Ovary (tissue), 9 donors: ENCODE results near the gene TARS2. TPM values are rescaled to one million over a fixed set of nuclear protein-coding genes. Genes with fewer than 3 reads are reported as not detected.
A peak's percentile ranks its signal among the peaks of the same experiment; 100 is the strongest.

Source experiments
- DNase-seq, 5 donors: peaks; one replicate each; pipeline ENCODE4 v3.0.0-alpha.2; 2019 to 2020
- H3K27ac ChIP-seq, 2 donors: fragments of 200-600 bp; one replicate each; pipeline versions ENCODE4 v1.5.1 to v1.8.0; 2019 to 2022
- H3K27me3 ChIP-seq: fragments of 200-600 bp; one replicate; pipeline ENCODE4 v1.8.0; 2022
- H3K36me3 ChIP-seq: fragments of 200-600 bp; sonication (generic); one replicate; pipeline ENCODE4 v1.5.1; 2019
- H3K4me1 ChIP-seq: one replicate; pipeline ENCODE4 v1.8.1; 2013; ENCODE audit warnings: mild to moderate bottlenecking, moderate library complexity; ENCODE audit not compliant: insufficient read depth
- H3K4me3 ChIP-seq: fragments of 200-600 bp; sonication (generic); one replicate; pipeline ENCODE4 v1.5.1; 2017
- H3K9me3 ChIP-seq, 2 donors: fragments of 200-600 bp in 1 of 2; sonication (generic) in 1 of 2; one replicate each; pipeline versions ENCODE4 v1.5.1 to v1.8.1; 2013 to 2019; ENCODE audit warnings: mild to moderate bottlenecking in 1 of 2, moderate library complexity in 1 of 2
- EP300 ChIP-seq: sonication (generic); formaldehyde crosslinking; IDR thresholded peaks from one replicate; pipeline ENCODE4 v1.6.1; 2017; ENCODE audit warnings: antibody characterized with exemption
- POLR2A ChIP-seq: fragments of 450-650 bp; IDR thresholded peaks from one replicate; pipeline ENCODE4 v1.6.1; 2017; ENCODE audit warnings: antibody characterized with exemption, mild to moderate bottlenecking, moderate library complexity
- WGBS, 3 donors: extraction: QIAGEN DNeasy Blood & Tissue Kit in 1 of 3; methylation state at CpG; one replicate each; pipeline versions ENCODE4 v1.1.5 to v1.1.7; 2013 to 2017; 5-methylcytosine and 5-hydroxymethylcytosine counted together
- intact Hi-C, 4 donors: fragments of 100-400 bp; cut with DNase I; formaldehyde crosslinking; loops; one replicate each; pipeline versions ENCODE4 v1.11.0 to v1.15.1; 2022 to 2023
- polyA plus RNA-seq, 2 donors: library from polyadenylated mRNA; stranded (reverse); fragments of 200-250 nt in 1 of 2; fragments of 350-450 nt in 1 of 2; fragmentation: Illumina TruSeq in 1 of 2; extraction: RNeasy Lipid Tissue Mini Kit (QIAGEN cat#74804) in 1 of 2; gene quantifications; one replicate each; pipeline ENCODE4 v1.2.3, GENCODE V29; 2013 to 2014
- total RNA-seq, 7 donors: library from RNA; depleted of rRNA in 2 of 7; stranded (reverse); fragments of >200 nt in 2 of 7; fragmentation: NEBNext Ultra II Directional in 3 of 7; extraction: Animal tissue kit (Norgen Biotek cat#: 25700) in 3 of 7; gene quantifications; one replicate each; pipeline versions ENCODE4 v1.1.0 to v1.2.4, GENCODE V29; 2016 to 2023
- TF ChIP-seq, protein P1 (sequence below), 3 donors: fragments of 450-650 bp in 2 of 3; fragments of 200-600 bp in 1 of 3; IDR thresholded peaks; one replicate each; pipeline versions ENCODE4 v1.5.1 to v1.8.0; 2016 to 2022; ENCODE audit warnings: antibody characterized with exemption in 3 of 3, mild to moderate bottlenecking in 1 of 3
- donor health status: DM: no; HTN: no; CAD: no; lungs with moderate emphysema.
- donor health status: DM: no; HTN: no; CAD: no.
- donor health status: Bipolar disorder and iron deficiency.
- donor health status: DM: yes; HTN: yes; CAD: no.
- donor health status: DM: no; HTN: no; CAD: no.
- donor health status: DM: yes; HTN: yes; CAD: no.

TARS2 gene
- total and polyA plus RNA-seq, 9 donors, result 8.0 to 24.3 (median 17.2) TPM

DNA sequence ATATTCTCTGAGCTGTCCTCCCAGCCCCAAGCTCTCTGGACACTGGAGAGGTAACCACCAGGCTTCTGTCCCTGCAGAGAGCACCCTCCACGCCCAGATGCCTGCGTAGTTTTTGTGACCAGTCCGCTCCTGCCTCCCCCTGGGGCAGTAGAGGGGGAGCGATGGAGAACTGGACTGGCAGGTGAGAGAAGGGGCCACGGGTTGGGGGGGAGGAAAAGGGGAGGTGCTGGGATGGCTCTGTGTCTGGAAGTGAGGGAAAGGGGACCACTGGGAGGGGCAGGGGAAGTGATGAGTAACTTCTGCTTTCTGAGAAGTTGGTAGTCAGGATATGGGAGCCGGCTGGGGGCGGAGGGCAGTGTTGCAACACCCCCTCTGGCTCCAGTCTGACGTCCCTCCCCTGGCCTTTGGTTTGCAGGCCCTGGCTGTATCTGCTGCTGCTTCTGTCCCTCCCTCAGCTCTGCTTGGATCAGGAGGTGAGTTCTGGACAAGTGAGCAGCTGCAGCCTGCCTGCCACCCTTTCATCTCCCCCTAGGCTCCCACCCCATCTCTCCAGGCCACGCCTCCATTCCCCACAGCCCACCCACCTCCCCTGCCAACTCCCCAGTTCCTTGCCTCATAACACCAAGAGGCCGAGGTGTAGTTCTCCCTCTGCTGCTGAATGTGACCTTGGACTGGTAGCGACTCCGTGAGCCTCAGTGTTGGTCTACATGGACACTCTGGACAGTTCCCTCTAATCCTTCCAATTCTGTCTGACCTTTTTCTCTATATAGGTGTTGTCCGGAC, 65.1 kb downstream of the TARS2 start:
- DNase-seq, result peak; percentile 89 to 97 (median 90)
- H3K4me1 ChIP-seq, result peaks cover 16% of the 10 kb centered on the region
- intact Hi-C loops, result loop anchor here in 3 of 4 donors (10.0 kb wide), 3 partner anchors 72 to 262 kb away; partner anchors contain the start of genes ENSA (in 1 of the 3) and GOLPH3L (in 1 of the 3)
- TF ChIP-seq POLR2A (peak; percentile 43), EP300 (peak; percentile 97)
- TF ChIP-seq, protein P1, sequence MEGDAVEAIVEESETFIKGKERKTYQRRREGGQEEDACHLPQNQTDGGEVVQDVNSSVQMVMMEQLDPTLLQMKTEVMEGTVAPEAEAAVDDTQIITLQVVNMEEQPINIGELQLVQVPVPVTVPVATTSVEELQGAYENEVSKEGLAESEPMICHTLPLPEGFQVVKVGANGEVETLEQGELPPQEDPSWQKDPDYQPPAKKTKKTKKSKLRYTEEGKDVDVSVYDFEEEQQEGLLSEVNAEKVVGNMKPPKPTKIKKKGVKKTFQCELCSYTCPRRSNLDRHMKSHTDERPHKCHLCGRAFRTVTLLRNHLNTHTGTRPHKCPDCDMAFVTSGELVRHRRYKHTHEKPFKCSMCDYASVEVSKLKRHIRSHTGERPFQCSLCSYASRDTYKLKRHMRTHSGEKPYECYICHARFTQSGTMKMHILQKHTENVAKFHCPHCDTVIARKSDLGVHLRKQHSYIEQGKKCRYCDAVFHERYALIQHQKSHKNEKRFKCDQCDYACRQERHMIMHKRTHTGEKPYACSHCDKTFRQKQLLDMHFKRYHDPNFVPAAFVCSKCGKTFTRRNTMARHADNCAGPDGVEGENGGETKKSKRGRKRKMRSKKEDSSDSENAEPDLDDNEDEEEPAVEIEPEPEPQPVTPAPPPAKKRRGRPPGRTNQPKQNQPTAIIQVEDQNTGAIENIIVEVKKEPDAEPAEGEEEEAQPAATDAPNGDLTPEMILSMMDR (IDR thresholded peaks at IDR 0.05), result no peak
- H3K9me3 ChIP-seq, result no peaks in the 10 kb centered on the region
- 21 to 24% (median 23%) methylated on average over 13 of the region's 13 CpGs for WGBS, 3 donors
- H3K36me3 ChIP-seq, result no peaks in the 10 kb centered on the region
- H3K27ac ChIP-seq, result peak overlapping the region; percentile 85 to 89
- no peak overlapping the region for H3K4me3 ChIP-seq
- H3K27me3 ChIP-seq, result no peaks in the 10 kb centered on the region

DNA sequence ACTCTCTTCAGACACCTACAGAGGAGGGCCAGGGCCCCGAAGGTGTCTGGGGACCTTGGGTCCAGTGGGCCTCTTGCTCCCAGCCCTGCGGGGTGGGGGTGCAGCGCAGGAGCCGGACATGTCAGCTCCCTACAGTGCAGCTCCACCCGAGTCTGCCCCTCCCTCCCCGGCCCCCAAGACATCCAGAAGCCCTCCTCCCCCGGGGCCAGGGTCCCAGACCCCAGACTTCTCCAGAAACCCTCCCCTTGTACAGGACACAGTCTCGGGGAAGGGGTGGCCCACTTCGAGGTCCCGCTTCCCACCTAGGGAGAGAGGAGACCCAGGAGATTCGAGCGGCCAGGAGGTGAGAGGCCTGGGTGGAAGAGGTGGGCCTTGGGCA, 65.7 kb downstream of the TARS2 start:
- Histone ChIP-seq H3K4me3 (no peak overlapping the region), H3K27ac (peak overlapping the region; percentile 85 to 89), H3K27me3 (no peaks in the 10 kb centered on the region), H3K9me3 (no peaks in the 10 kb centered on the region), H3K36me3 (no peaks in the 10 kb centered on the region), H3K4me1 (peaks cover 16% of the 10 kb centered on the region)
- intact Hi-C loops, result loop anchor here in 3 of 4 donors (10.0 kb wide), 3 partner anchors 72 to 262 kb away; partner anchors contain the start of genes ENSA (in 1 of the 3) and GOLPH3L (in 1 of the 3)
- TF ChIP-seq EP300, result no peak
- no peak for TF ChIP-seq POLR2A
- TF ChIP-seq, protein P1 (IDR thresholded peaks at IDR 0.05), result no peak
- DNase-seq, result peak in 4 of 5 donors; percentile 57 to 65 (median 62)
- WGBS, 3 donors, result 54 to 62% (median 60%) methylated on average over 11 to 12 of the region's 12 CpGs

DNA sequence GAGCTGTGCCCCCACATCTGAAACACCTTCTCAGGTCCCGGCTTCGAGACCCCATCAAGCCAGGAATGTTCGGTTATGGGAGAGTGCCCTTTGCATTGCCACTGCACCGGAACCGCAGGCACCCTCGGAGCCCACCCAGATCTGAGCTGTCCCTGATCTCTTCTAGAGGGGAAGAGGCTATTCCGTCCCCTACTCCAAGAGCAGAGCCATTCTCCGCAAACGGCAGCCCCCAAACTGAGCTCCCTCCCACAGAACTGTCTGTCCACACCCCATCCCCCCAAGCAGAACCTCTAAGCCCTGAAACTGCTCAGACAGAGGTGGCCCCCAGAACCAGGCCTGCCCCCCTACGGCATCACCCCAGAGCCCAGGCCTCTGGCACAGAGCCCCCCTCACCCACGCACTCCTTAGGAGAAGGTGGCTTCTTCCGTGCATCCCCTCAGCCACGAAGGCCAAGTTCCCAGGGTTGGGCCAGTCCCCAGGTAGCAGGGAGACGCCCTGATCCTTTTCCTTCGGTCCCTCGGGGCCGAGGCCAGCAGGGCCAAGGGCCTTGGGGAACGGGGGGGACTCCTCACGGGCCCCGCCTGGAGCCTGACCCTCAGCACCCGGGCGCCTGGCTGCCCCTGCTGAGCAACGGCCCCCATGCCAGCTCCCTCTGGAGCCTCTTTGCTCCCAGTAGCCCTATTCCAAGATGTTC, 66.3 kb downstream of the TARS2 start:
- intact Hi-C loops, result loop anchor here in 3 of 4 donors (10.0 kb wide), 3 partner anchors 71 to 261 kb away; partner anchors contain the start of genes ENSA (in 1 of the 3) and GOLPH3L (in 1 of the 3)
- peaks cover 18% of the 10 kb centered on the region for H3K4me1 ChIP-seq
- 80 to 82% (median 80%) methylated on average over 21 to 23 of the region's 23 CpGs for WGBS, 3 donors

DNA sequence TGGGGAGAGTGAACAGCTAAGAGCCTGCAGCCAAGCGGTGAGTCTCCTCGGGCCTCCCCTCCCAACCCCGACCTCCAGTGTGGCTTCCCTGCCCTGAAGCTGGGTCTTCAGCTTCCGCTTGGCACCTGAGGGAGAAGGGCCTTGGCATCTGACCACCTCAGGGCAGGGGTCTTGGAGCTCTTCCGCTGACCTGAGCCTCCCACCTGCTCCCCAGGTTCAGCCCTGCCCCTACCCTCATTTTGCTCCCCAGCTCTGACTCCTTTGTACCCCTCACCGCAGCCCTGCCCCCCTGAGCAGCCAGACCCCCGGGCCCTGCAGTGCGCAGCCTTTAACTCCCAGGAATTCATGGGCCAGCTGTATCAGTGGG, 66.8 kb downstream of the TARS2 start:
- intact Hi-C loops, result loop anchor here in 3 of 4 donors (10.0 kb wide), 3 partner anchors 71 to 261 kb away; partner anchors contain the start of genes ENSA (in 1 of the 3) and GOLPH3L (in 1 of the 3)
- H3K9me3 ChIP-seq, result no peaks in the 10 kb centered on the region
- WGBS, 3 donors, result 75 to 84% (median 83%) methylated on average over 8 of the region's 8 CpGs
- no peak overlapping the region for H3K4me3 ChIP-seq
- peak in 1 of 5 donors; percentile 38 for DNase-seq
- TF ChIP-seq POLR2A (no peak), EP300 (no peak)
- H3K27ac ChIP-seq, result peak overlapping the region in 1 of 2 donors; percentile 21
- H3K27me3 ChIP-seq, result no peaks in the 10 kb centered on the region
- peaks cover 18% of the 10 kb centered on the region for H3K4me1 ChIP-seq
- no peaks in the 10 kb centered on the region for H3K36me3 ChIP-seq

More for the DNA sequence above, 66.3 kb downstream of the TARS2 start:
- H3K27me3 ChIP-seq, result no peaks in the 10 kb centered on the region
- TF ChIP-seq, protein P1 (IDR thresholded peaks at IDR 0.05), result no peak
- no peak for TF ChIP-seq EP300
- no peak for TF ChIP-seq POLR2A
- no peaks in the 10 kb centered on the region for H3K36me3 ChIP-seq
- no peaks in the 10 kb centered on the region for H3K9me3 ChIP-seq
- H3K27ac ChIP-seq, result peak overlapping the region; percentile 85 to 89
- no peak overlapping the region for H3K4me3 ChIP-seq
- DNase-seq, result peak in 2 of 5 donors; percentile 43 to 48
